NCI-H2171 (cell line): ENCODE data around the gene ALPG.
"Not testable (repeated sequence)": the region's sequence is repeated elsewhere in the genome, so short reads cannot be mapped to it uniquely, and the experiment has no call there.

ENCODE experiments used
- DNase-seq: peaks from one replicate; lab custom pipeline; 2025; lab: John Stamatoyannopoulos, UW

Gene ALPG

GRCh38 chr2:232406556-232407310 lies at the start of gene ALPG:
Gene ALPG, plus strand, starts transcription at chr2:232406844. Its CDS starts 51 bp downstream, at chr2:232406895.
- DNase-seq = no peak

GRCh38 chr2:232361646-232362045 lies 45.0 kb upstream of the ALPG start:
- no peak for DNase-seq

- no peak for DNase-seq
Measured at GRCh38 chr2:232362174-232362900, 44.3 kb upstream of the ALPG start.

GRCh38 chr2:232363064-232363783 lies 43.4 kb upstream of the ALPG start:
- DNase-seq = not testable (repeated sequence)

GRCh38 chr2:232363784-232364615 lies 42.6 kb upstream of the ALPG start:
- no peak for DNase-seq

GRCh38 chr2:232364806-232365594 lies 41.6 kb upstream of the ALPG start:
- DNase-seq = not testable (repeated sequence)

GRCh38 chr2:232365621-232366321 lies 40.9 kb upstream of the ALPG start:
- no peak for DNase-seq

- not testable (repeated sequence) for DNase-seq
Measured at GRCh38 chr2:232366461-232366860, 40.2 kb upstream of the ALPG start.

- DNase-seq = no peak
Measured at GRCh38 chr2:232367016-232367415, 39.6 kb upstream of the ALPG start.

- DNase-seq = no peak
Measured at GRCh38 chr2:232367591-232368233, 38.9 kb upstream of the ALPG start.

GRCh38 chr2:232368311-232368731 lies 38.3 kb upstream of the ALPG start:
- no peak for DNase-seq

- DNase-seq = no peak
Measured at GRCh38 chr2:232369126-232369951, 37.3 kb upstream of the ALPG start.

- not testable (repeated sequence) for DNase-seq
Measured at GRCh38 chr2:232370007-232370406, 36.6 kb upstream of the ALPG start.

GRCh38 chr2:232372231-232373208 lies 34.1 kb upstream of the ALPG start:
- DNase-seq = no peak

GRCh38 chr2:232374356-232374755 lies 32.3 kb upstream of the ALPG start:
- DNase-seq = no peak

- DNase-seq = no peak
Measured at GRCh38 chr2:232375164-232375563, 31.5 kb upstream of the ALPG start.

- DNase-seq = no peak
Measured at GRCh38 chr2:232376260-232376659, 30.4 kb upstream of the ALPG start.

- no peak for DNase-seq
Measured at GRCh38 chr2:232376713-232377112, 29.9 kb upstream of the ALPG start.
